H1 (cell line): ENCODE measurements around the gene SLC12A7. TPM values are rescaled to one million over a fixed set of nuclear protein-coding genes. Genes with fewer than 3 reads are reported as not detected.

Experiments
- CTCF ChIA-PET: fragments of 300-600 bp; sonication (Branson Sonifier 250); formaldehyde crosslinking; loops from one replicate; lab custom pipeline; 2021; ENCODE audit not compliant: partially characterized antibody; lab: Charles Lee
- POLR2A ChIA-PET: fragments of 300-600 bp; sonication (Branson Sonifier 250); formaldehyde crosslinking; loops from one replicate; lab custom pipeline; 2021; ENCODE audit warnings: inconsistent platforms; ENCODE audit not compliant: partially characterized antibody; lab: Charles Lee
- DNase-seq, 2 experiments: peaks; one replicate each; pipeline versions ENCODE4 v3.0.0 to v3.0.0-alpha.2; 2010 to 2022; ENCODE audit warnings: low spot score in 2 of 2, low read depth in 1 of 2, mixed read lengths in 1 of 2
- FAIRE-seq: peaks from 2 replicates; lab custom pipeline; 2011; peaks lifted over from hg19 to GRCh38; lab: Jason Lieb, UNC
- H2AFZ ChIP-seq: 2 replicates; pipeline ENCODE4 v1.8.1; 2012; ENCODE audit warnings: low read length, inconsistent platforms
- H2AK5ac ChIP-seq: 2 replicates; pipeline ENCODE4 v1.6.1; 2013; ENCODE audit warnings: low read depth, low read length
- H2BK120ac ChIP-seq: replicated peaks from 2 replicates; pipeline ENCODE3; 2013; ENCODE audit warnings: low read depth, low read length, inconsistent platforms
- H2BK12ac ChIP-seq: 2 replicates; pipeline ENCODE4 v1.6.1; 2013; ENCODE audit warnings: low read depth, low read length
- H2BK15ac ChIP-seq: 2 replicates; pipeline ENCODE4 v1.6.1; 2013; ENCODE audit warnings: low read length
- H2BK20ac ChIP-seq: 2 replicates; pipeline ENCODE4 v1.6.1; 2013; ENCODE audit warnings: low read length
- H2BK5ac ChIP-seq: 2 replicates; pipeline ENCODE4 v1.6.1; 2013; ENCODE audit warnings: low read depth, low read length
- H3K14ac ChIP-seq: 2 replicates; pipeline ENCODE4 v1.6.1; 2013; ENCODE audit warnings: inconsistent platforms; ENCODE audit not compliant: insufficient read length
- H3K18ac ChIP-seq: 2 replicates; pipeline ENCODE4 v1.6.1; 2013; ENCODE audit warnings: low read length; ENCODE audit errors: extremely low read depth
- H3K23ac ChIP-seq: 2 replicates; pipeline ENCODE4 v1.6.1; 2013; ENCODE audit warnings: inconsistent platforms; ENCODE audit not compliant: insufficient read length
- H3K23me2 ChIP-seq: 2 replicates; pipeline ENCODE4 v1.6.1; 2013; ENCODE audit warnings: low read depth, low read length
- H3K27ac ChIP-seq: 2 replicates; pipeline ENCODE4 v1.6.1; 2011; ENCODE audit warnings: low read depth, low read length, inconsistent platforms
- H3K27me3 ChIP-seq, 4 experiments: replicated peaks in 1 of 4; 1 replicate in 1 of 4; 2 replicates in 3 of 4; pipeline versions ENCODE4 v1.6.1 to v1.8.1; 2011 to 2013; ENCODE audit warnings: low read length in 3 of 4, mild to moderate bottlenecking in 3 of 4, inconsistent platforms in 2 of 4, mixed read lengths in 2 of 4, moderate library complexity in 1 of 4; ENCODE audit not compliant: control insufficient read depth in 3 of 4, insufficient read depth in 3 of 4; ENCODE audit errors: extremely low read depth in 1 of 4
- H3K36me3 ChIP-seq, 4 experiments: 2 replicates each; pipeline versions ENCODE4 v1.6.1 to v1.8.1; 2011 to 2013; ENCODE audit warnings: mild to moderate bottlenecking in 4 of 4, low read length in 3 of 4, moderate library complexity in 2 of 4, control low read depth in 1 of 4, inconsistent platforms in 1 of 4; ENCODE audit not compliant: insufficient read depth in 4 of 4, control insufficient read depth in 2 of 4
- H3K4ac ChIP-seq: replicated peaks from 2 replicates; pipeline ENCODE3; 2013; ENCODE audit warnings: low read length, low read depth, mixed read lengths, inconsistent platforms; ENCODE audit not compliant: insufficient read length
- H3K4me1 ChIP-seq, 4 experiments: replicated peaks in 1 of 4; 1 replicate in 1 of 4; 2 replicates in 3 of 4; pipeline versions ENCODE4 v1.6.1 to v1.8.1; 2011 to 2013; ENCODE audit warnings: low read length in 3 of 4, inconsistent platforms in 2 of 4, mixed read lengths in 1 of 4; ENCODE audit not compliant: insufficient read depth in 4 of 4, control insufficient read depth in 3 of 4
- H3K4me2 ChIP-seq, 2 experiments: 2 replicates each; pipeline versions ENCODE4 v1.6.1 to v1.8.1; 2011 to 2013; ENCODE audit warnings: low read depth in 2 of 2, low read length in 2 of 2, control low read depth in 1 of 2, inconsistent platforms in 1 of 2, mild to moderate bottlenecking in 1 of 2; ENCODE audit not compliant: insufficient read depth in 1 of 2
- H3K4me3 ChIP-seq, 4 experiments: fragments of 200-600, 300-600 bp in 1 of 4; sonication (generic), shearing (Covaris generic), sonication (Bioruptor Twin) in 1 of 4; 2 replicates each; pipeline versions ENCODE4 v1.5.1 to v1.8.1; 2011 to 2016; ENCODE audit warnings: low read length in 4 of 4, low read depth in 3 of 4, control low read depth in 2 of 4, inconsistent platforms in 2 of 4, mild to moderate bottlenecking in 2 of 4, mixed read lengths in 1 of 4, moderate library complexity in 1 of 4; ENCODE audit not compliant: insufficient read depth in 2 of 4; ENCODE audit errors: extremely low read depth in 1 of 4
- H3K56ac ChIP-seq: replicated peaks from 2 replicates; pipeline ENCODE3; 2013; ENCODE audit warnings: low read depth, mild to moderate bottlenecking, mixed read lengths, low read length, inconsistent platforms; ENCODE audit not compliant: insufficient read length
- H3K79me1 ChIP-seq: 2 replicates; pipeline ENCODE4 v1.6.1; 2013; ENCODE audit warnings: low read depth, low read length, control low read depth
- H3K79me2 ChIP-seq, 2 experiments: 2 replicates each; pipeline versions ENCODE4 v1.6.1 to v1.8.1; 2012 to 2013; ENCODE audit warnings: low read length in 2 of 2, mild to moderate bottlenecking in 2 of 2, inconsistent platforms in 1 of 2; ENCODE audit not compliant: insufficient read depth in 2 of 2, control insufficient read depth in 1 of 2
- H3K9ac ChIP-seq, 4 experiments: replicated peaks in 1 of 4; 1 replicate in 1 of 4; 2 replicates in 3 of 4; pipeline versions ENCODE4 v1.6.1 to v1.8.1; 2011 to 2013; ENCODE audit warnings: low read depth in 3 of 4, low read length in 3 of 4, control low read depth in 2 of 4, mild to moderate bottlenecking in 2 of 4, moderate library complexity in 2 of 4, inconsistent platforms in 1 of 4; ENCODE audit errors: extremely low read depth in 1 of 4
- H3K9me3 ChIP-seq, 2 experiments: 2 replicates each; pipeline versions ENCODE4 v1.6.1 to v1.8.1; 2012 to 2013; ENCODE audit warnings: mild to moderate bottlenecking in 2 of 2, moderate library complexity in 2 of 2, control low read depth in 1 of 2, inconsistent platforms in 1 of 2, low read depth in 1 of 2, low read length in 1 of 2, mixed read lengths in 1 of 2; ENCODE audit not compliant: insufficient read depth in 2 of 2
- H4K20me1 ChIP-seq, 2 experiments: replicated peaks in 1 of 2; 2 replicates each; pipeline versions ENCODE3 to v1.8.1; 2011 to 2013; ENCODE audit warnings: inconsistent platforms in 2 of 2, low read length in 2 of 2, mild to moderate bottlenecking in 1 of 2; ENCODE audit not compliant: insufficient read depth in 2 of 2, control insufficient read depth in 1 of 2
- H4K5ac ChIP-seq: 2 replicates; pipeline ENCODE4 v1.6.1; 2013; ENCODE audit warnings: low read length, low read depth, mixed read lengths, inconsistent platforms; ENCODE audit not compliant: insufficient read length
- H4K8ac ChIP-seq: 2 replicates; pipeline ENCODE4 v1.8.0; 2013; ENCODE audit warnings: mild to moderate bottlenecking, moderate library complexity, low read length, inconsistent platforms; ENCODE audit not compliant: insufficient read depth; ENCODE audit errors: extremely low read depth
- H4K91ac ChIP-seq: replicated peaks from 2 replicates; pipeline ENCODE3; 2013; ENCODE audit warnings: low read length, mixed read lengths, inconsistent platforms; ENCODE audit not compliant: insufficient read length
- BACH1 ChIP-seq: IDR thresholded peaks from 2 replicates; pipeline ENCODE4 v1.6.1; 2012; ENCODE audit warnings: low read length, improper control_type of control experiment
- BRCA1 ChIP-seq: IDR thresholded peaks from 2 replicates; pipeline ENCODE4 v1.6.1; 2012; ENCODE audit warnings: low read depth, low read length, improper control_type of control experiment
- CHD1 ChIP-seq: IDR thresholded peaks from 2 replicates; pipeline ENCODE4 v1.6.1; 2012; ENCODE audit warnings: low read depth, low read length, improper control_type of control experiment
- EP300 ChIP-seq, 2 experiments: IDR thresholded peaks; 1 replicate in 1 of 2; 2 replicates in 1 of 2; pipeline ENCODE4 v1.6.1; 2011 to 2012; ENCODE audit warnings: low read depth in 2 of 2, low read length in 2 of 2, mild to moderate bottlenecking in 2 of 2, borderline replicate concordance in 1 of 2, inconsistent platforms in 1 of 2, moderate library complexity in 1 of 2
- GTF2F1 ChIP-seq: IDR thresholded peaks from 2 replicates; pipeline ENCODE4 v1.6.1; 2012; ENCODE audit warnings: low read depth, low read length, improper control_type of control experiment, borderline replicate concordance
- JUN ChIP-seq: IDR thresholded peaks from 2 replicates; pipeline ENCODE4 v1.6.1; 2011; ENCODE audit warnings: low read depth, mild to moderate bottlenecking, improper control_type of control experiment, low read length
- POLR2AphosphoS5 ChIP-seq: IDR thresholded peaks from 2 replicates; pipeline ENCODE4 v1.6.1; 2011; ENCODE audit warnings: low read depth, low read length
- RFX5 ChIP-seq: IDR thresholded peaks from 2 replicates; pipeline ENCODE4 v1.6.1; 2011; ENCODE audit warnings: low read depth, low read length, improper control_type of control experiment, borderline replicate concordance
- SP4 ChIP-seq: IDR thresholded peaks from 2 replicates; pipeline ENCODE4 v1.6.1; 2012; ENCODE audit warnings: low read length, inconsistent platforms
- TEAD4 ChIP-seq: IDR thresholded peaks from 2 replicates; pipeline ENCODE4 v1.6.1; 2012; ENCODE audit warnings: low read depth, low read length, inconsistent platforms, mixed read lengths
- YY1 ChIP-seq: IDR thresholded peaks from 2 replicates; pipeline ENCODE4 v1.6.1; 2011; ENCODE audit warnings: low read depth, mild to moderate bottlenecking, low read length
- WGBS, 2 experiments: shearing (Covaris generic) in 1 of 2; methylation state at CpG; one replicate each; pipeline versions ENCODE4 v1.1.6 to v1.1.7; 2013 to 2015; ENCODE audit warnings: low lambda C conversion rate in 2 of 2, mixed read lengths in 2 of 2, inconsistent platforms in 1 of 2, low coverage in 1 of 2, missing lambda C conversion rate in 1 of 2; ENCODE audit not compliant: insufficient replicate concordance in 2 of 2, insufficient coverage in 1 of 2, insufficient read length in 1 of 2; ENCODE audit errors: extremely low coverage in 1 of 2, missing lambda C conversion rate in 1 of 2; 5-methylcytosine and 5-hydroxymethylcytosine counted together
- polyA plus RNA-seq, 7 experiments: library from polyadenylated mRNA; depleted of rRNA in 3 of 7; stranded (reverse) in 5 of 7; unstranded in 2 of 7; fragments of >200 nt in 5 of 7; fragments of 200-250 nt in 2 of 7; gene quantifications; 1 replicate in 5 of 7; 2 replicates in 1 of 7; 4 replicates in 1 of 7; pipeline versions ENCODE4 v1.2.1 to v1.2.3, GENCODE V29; 2011 to 2013; ENCODE audit warnings: missing spikeins in 2 of 7, mixed read lengths in 2 of 7
- total RNA-seq: library from RNA; stranded (reverse); fragmentation: NEBNext Ultra II Directional; extraction: Animal tissue kit (Norgen Biotek cat#: 25700); gene quantifications from 2 replicates; pipeline ENCODE4 v1.2.1, GENCODE V29; 2021

Gene SLC12A7
- total and polyA plus RNA-seq, 2 of the 8 experiments (the other 6 are each of a cell fraction or from before 2014, with no cell fraction given) = 23.5 to 39.7 TPM

GRCh38 chr5:1133510-1134201 lies 21.8 kb upstream of the SLC12A7 start:
- FAIRE-seq = no peak
- no peak overlapping the region for H3K4me2 ChIP-seq
- POLR2A ChIA-PET = interaction anchor here (1.2 to 5.4 kb wide), 3 partner anchors 10 to 21 kb away, joined by 3 to 22 read pairs (median 5); no protein-coding TSS in a partner anchor

More at GRCh38 chr5:1133510-1134201, 21.8 kb upstream of the SLC12A7 start:
- 82% methylated on average over 17 of the region's 17 CpGs; no CpG with 5 or more reads in 1 of the 2 experiments for WGBS, 2 experiments
- Histone ChIP-seq H3K23ac (no peak overlapping the region), H2BK15ac (no peak overlapping the region), H2AFZ (no peak overlapping the region), H2AK5ac (no peak overlapping the region), H3K4me1 (peaks cover 0 to 12% (median under 1%) of the 10 kb centered on the region in 4 experiments; a peak in 3 of 7 replicates), H3K18ac (no peak overlapping the region), H3K79me1 (no peaks in the 10 kb centered on the region), H3K56ac (no peak overlapping the region), H3K14ac (no peak overlapping the region), H4K5ac (no peak overlapping the region), H3K23me2 (no peaks in the 10 kb centered on the region), H4K8ac (no peak overlapping the region), H3K27me3 (no peaks in the 10 kb centered on the region), H3K36me3 (no peaks in the 10 kb centered on the region), H3K4ac (no peak overlapping the region), H2BK120ac (no peak overlapping the region), H3K4me3 (no peak overlapping the region), H3K79me2 (no peaks in the 10 kb centered on the region), H2BK5ac (no peak overlapping the region; the same call in 1 of the 2 replicates), H3K27ac (no peak overlapping the region), H2BK20ac (no peak overlapping the region), H4K20me1 (no peaks in the 10 kb centered on the region), H3K9ac (no peak overlapping the region), H3K9me3 (no peaks in the 10 kb centered on the region), H2BK12ac (no peak overlapping the region), H4K91ac (no peak overlapping the region)
- no peak for TF ChIP-seq SP4
- TF ChIP-seq RFX5 = no peak
- no peak for TF ChIP-seq TEAD4
- TF ChIP-seq CHD1 = no peak
- TF ChIP-seq POLR2AphosphoS5 = no peak
- no peak for TF ChIP-seq BRCA1
- TF ChIP-seq EP300 (IDR thresholded peaks at IDR 0.05; ENCODE audit: borderline replicate concordance in 1 of 2, low read depth in 2 of 2, low read length in 2 of 2) = no peak
- no peak for TF ChIP-seq JUN
- TF ChIP-seq YY1 = no peak
- no peak for TF ChIP-seq BACH1
- no peak for TF ChIP-seq GTF2F1
- CTCF ChIA-PET = interaction anchor here (0.8 to 3.4 kb wide), 13 partner anchors 10 to 210 kb away, joined by 3 to 14 read pairs (median 4); no protein-coding TSS in a partner anchor
- no peak for DNase-seq
